GM12878 (cell line): ENCODE measurements around the gene JTB. TPM values are rescaled to one million over a fixed set of nuclear protein-coding genes. Genes with fewer than 3 reads are reported as not detected.

Source experiments
- BCL11A ChIP-seq: IDR thresholded peaks from 2 replicates; pipeline ENCODE4 v1.6.1; 2011; ENCODE audit warnings: low read depth, low read length
- BRCA1 ChIP-seq: IDR thresholded peaks from 2 replicates; pipeline ENCODE4 v1.6.1; 2011; ENCODE audit warnings: low read depth, low read length, improper control_type of control experiment
- CHD2 ChIP-seq: IDR thresholded peaks from 2 replicates; pipeline ENCODE4 v1.6.1; 2011; ENCODE audit warnings: low read depth, low read length, improper control_type of control experiment, borderline replicate concordance
- ETV6 ChIP-seq, 2 experiments: fragments of 450-650 bp in 1 of 2; IDR thresholded peaks in 1 of 2; conservative IDR thresholded peaks in 1 of 2; 2 replicates each; pipeline ENCODE4 v1.6.1; 2014; ENCODE audit warnings: antibody characterized with exemption in 1 of 2, borderline replicate concordance in 1 of 2, low read depth in 1 of 2, mild to moderate bottlenecking in 1 of 2, moderate library complexity in 1 of 2
- FOXK2 ChIP-seq: fragments of 450-650 bp; IDR thresholded peaks from 2 replicates; pipeline ENCODE4 v1.6.1; 2017; ENCODE audit warnings: mild to moderate bottlenecking, moderate library complexity
- HCFC1 ChIP-seq: fragments of 150-350 bp; IDR thresholded peaks from 2 replicates; pipeline ENCODE4 v1.6.1; 2014; ENCODE audit warnings: low read length
- JUND ChIP-seq: IDR thresholded peaks from 2 replicates; pipeline ENCODE4 v1.6.1; 2012; ENCODE audit warnings: low read depth, mild to moderate bottlenecking, low read length, improper control_type of control experiment, moderate library complexity
- MTA2 ChIP-seq: fragments of 450-650 bp; IDR thresholded peaks from 2 replicates; pipeline ENCODE4 v1.6.1; 2016; ENCODE audit warnings: low read depth, mild to moderate bottlenecking, moderate library complexity
- NFXL1 ChIP-seq: fragments of 450-650 bp; IDR thresholded peaks from 2 replicates; pipeline ENCODE4 v1.6.1; 2017; ENCODE audit warnings: antibody characterized with exemption, mild to moderate bottlenecking, borderline replicate concordance
- NR2C1 ChIP-seq: fragments of 450-650 bp; IDR thresholded peaks from 2 replicates; pipeline ENCODE4 v1.6.1; 2017; ENCODE audit warnings: antibody characterized with exemption, mild to moderate bottlenecking, moderate library complexity
- NR2C2 ChIP-seq: IDR thresholded peaks from 2 replicates; pipeline ENCODE4 v1.6.1; 2011; ENCODE audit warnings: borderline replicate concordance, low read depth; ENCODE audit not compliant: control insufficient read depth, insufficient read length
- NRF1 ChIP-seq: conservative IDR thresholded peaks from 2 replicates; pipeline ENCODE4 v1.6.1; 2011; ENCODE audit warnings: mild to moderate bottlenecking, low read depth, low read length, improper control_type of control experiment
- POLR2A ChIP-seq: IDR thresholded peaks from 2 replicates; pipeline ENCODE4 v1.6.1; 2011; ENCODE audit warnings: low read depth, mild to moderate bottlenecking, low read length
- RB1 ChIP-seq: fragments of 450-650 bp; formaldehyde crosslinking; IDR thresholded peaks from 2 replicates; pipeline ENCODE4 v1.6.1; 2017; ENCODE audit warnings: mild to moderate bottlenecking, borderline replicate concordance
- SMARCA5 ChIP-seq: fragments of 450-650 bp; IDR thresholded peaks from 2 replicates; pipeline ENCODE4 v1.6.1; 2017; ENCODE audit warnings: mild to moderate bottlenecking
- SMC3 ChIP-seq: IDR thresholded peaks from 2 replicates; pipeline ENCODE4 v1.6.1; 2011; ENCODE audit warnings: low read length, improper control_type of control experiment, borderline replicate concordance
- STAT3 ChIP-seq: IDR thresholded peaks from 2 replicates; pipeline ENCODE4 v1.6.1; 2011; ENCODE audit warnings: low read depth, low read length, improper control_type of control experiment
- SUZ12 ChIP-seq: fragments of 200-600 bp; sonication (generic); IDR thresholded peaks from one replicate; pipeline ENCODE4 v1.6.1; 2018; ENCODE audit warnings: antibody characterized with exemption, mild to moderate bottlenecking; ENCODE audit not compliant: unreplicated experiment
- TCF12 ChIP-seq: IDR thresholded peaks from 2 replicates; pipeline ENCODE4 v1.6.1; 2011; ENCODE audit warnings: low read depth, mild to moderate bottlenecking, low read length
- YY1 ChIP-seq: IDR thresholded peaks from 2 replicates; pipeline ENCODE4 v1.6.1; 2011; ENCODE audit warnings: low read depth, mild to moderate bottlenecking, low read length
- ZNF217 ChIP-seq: fragments of 450-650 bp; IDR thresholded peaks from 2 replicates; pipeline ENCODE4 v1.6.1; 2017; ENCODE audit warnings: antibody characterized with exemption, mild to moderate bottlenecking
- ZNF384 ChIP-seq: IDR thresholded peaks from 2 replicates; pipeline ENCODE4 v1.6.1; 2012; ENCODE audit warnings: low read depth, mild to moderate bottlenecking, low read length, improper control_type of control experiment, borderline replicate concordance
- ZSCAN29 ChIP-seq: fragments of 450-650 bp; IDR thresholded peaks from 2 replicates; pipeline ENCODE4 v1.6.1; 2017; ENCODE audit warnings: mild to moderate bottlenecking, moderate library complexity
- polyA plus RNA-seq, 11 experiments: library from polyadenylated mRNA; depleted of rRNA in 4 of 11; unstranded in 6 of 11; stranded (reverse) in 5 of 11; fragments of >200 nt; fragmentation: Nextera tagmentation in 4 of 11; fragmentation: Illumina TruSeq in 1 of 11; extraction: Ambion mirVana in 4 of 11; extraction: Trizol in 1 of 11; gene quantifications; 1 replicate in 1 of 11; 2 replicates in 10 of 11; pipeline versions ENCODE4 v1.2.1 to v1.2.3, GENCODE V29; 2011 to 2016; ENCODE audit warnings: inconsistent platforms in 2 of 11, missing spikeins in 2 of 11, low read depth in 1 of 11
- total RNA-seq, 4 experiments: library from RNA; depleted of rRNA in 3 of 4; stranded (reverse); fragments of >200 nt in 3 of 4; fragmentation: Illumina TruSeq in 1 of 4; extraction: Trizol in 1 of 4; gene quantifications; 2 replicates each; pipeline versions ENCODE4 v1.2.1 to v1.2.3, GENCODE V29; 2013 to 2021
- TF ChIP-seq, protein P1 (sequence below): fragments of 450-650 bp; IDR thresholded peaks from 2 replicates; pipeline ENCODE4 v1.6.1; 2018; ENCODE audit warnings: borderline replicate concordance, mild to moderate bottlenecking; ENCODE audit not compliant: partially characterized antibody
- TF ChIP-seq, protein P2 (sequence below): IDR thresholded peaks from 2 replicates; pipeline ENCODE4 v1.6.1; 2011; ENCODE audit warnings: borderline replicate concordance, low read depth, mild to moderate bottlenecking, moderate library complexity, low read length; ENCODE audit not compliant: insufficient read depth, poor library complexity, severe bottlenecking
- TF ChIP-seq, protein P3 (sequence below): fragments of 450-650 bp; IDR thresholded peaks from 2 replicates; pipeline ENCODE4 v1.6.1; 2017; ENCODE audit warnings: low read depth, mild to moderate bottlenecking, moderate library complexity

The JTB gene
- total and polyA plus RNA-seq, 10 of the 15 experiments (the other 5 are each of a cell fraction or from before 2014, with no cell fraction given), result 25.0 to 298 (median 155) TPM

DNA sequence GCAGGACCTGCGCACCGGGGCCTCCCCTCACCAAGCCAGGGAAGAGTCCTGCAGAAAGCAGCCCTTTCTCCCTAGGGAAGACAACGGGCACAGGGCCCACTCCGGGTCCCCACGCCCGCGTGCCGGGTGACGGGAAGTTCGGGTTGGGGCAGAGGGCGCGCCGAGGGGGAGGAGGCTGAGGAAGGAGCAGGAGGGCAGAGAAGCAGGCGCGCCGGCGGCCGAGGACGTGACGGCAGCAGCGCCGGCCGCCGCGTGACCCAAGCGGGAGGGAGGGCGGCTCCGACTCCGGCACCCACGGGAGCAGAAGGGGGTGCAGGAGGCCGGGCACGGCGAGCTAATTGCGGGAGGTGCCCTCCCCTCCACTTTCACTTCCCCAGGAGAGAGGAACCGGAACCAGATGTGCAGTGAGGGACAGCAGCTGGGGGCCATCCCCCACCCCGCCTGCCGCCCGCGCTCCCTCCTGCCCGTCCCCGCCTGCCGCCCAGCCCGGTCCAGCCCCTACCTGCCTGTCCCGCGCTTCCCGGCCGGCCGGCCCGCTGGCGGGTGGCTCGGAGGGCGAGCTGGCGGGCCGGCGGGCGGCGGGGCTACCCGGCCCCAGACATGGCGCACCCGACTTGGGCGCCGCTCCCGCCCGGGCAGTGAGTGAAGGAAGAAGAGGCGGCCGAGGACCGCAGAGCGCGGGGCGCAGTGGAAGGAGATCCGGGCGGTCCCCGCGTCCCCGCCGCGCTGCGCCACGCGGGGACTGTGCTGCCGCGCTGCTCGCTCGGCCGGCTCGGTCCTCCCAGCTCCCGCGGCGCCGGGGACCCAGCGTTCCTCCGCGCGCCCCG is 31.5 kb downstream of the JTB start (continued):
- TF ChIP-seq RB1 (peak; percentile 49), BRCA1 (no peak), YY1 (peak; percentile 36; the same call in 1 of the 2 replicates), ZNF384 (no peak), NRF1 (no peak), BCL11A (peak; percentile 94), CHD2 (peak; percentile 57; the same call in 1 of the 2 replicates), ETV6 (conservative IDR thresholded peaks at IDR 0.05 in 1 of 2, IDR thresholded peaks at IDR 0.05 in 1 of 2; ENCODE audit: borderline replicate concordance in 1 of 2, low read depth in 1 of 2) (peak in 1 of 2 experiments; percentile 93; a peak in 2 of 4 replicates), POLR2A (peak; percentile 72), SMARCA5 (peak; percentile 88), ZSCAN29 (0 out of 2 replicates have a peak, but pooled peaks have one; percentile 33), SUZ12 (no peak), NR2C2 (no peak), TCF12 (peak; percentile 99), NFXL1 (0 out of 2 replicates have a peak, but pooled peaks have one; percentile 40), JUND (no peak), STAT3 (no peak), HCFC1 (no peak; the same call in 1 of the 2 replicates), NR2C1 (peak; percentile 58), MTA2 (peak; percentile 44; the same call in 1 of the 2 replicates), ZNF217 (peak; percentile 57), FOXK2 (no peak), SMC3 (0 out of 2 replicates have a peak, but pooled peaks have one; percentile 3)
- TF ChIP-seq, protein P1, sequence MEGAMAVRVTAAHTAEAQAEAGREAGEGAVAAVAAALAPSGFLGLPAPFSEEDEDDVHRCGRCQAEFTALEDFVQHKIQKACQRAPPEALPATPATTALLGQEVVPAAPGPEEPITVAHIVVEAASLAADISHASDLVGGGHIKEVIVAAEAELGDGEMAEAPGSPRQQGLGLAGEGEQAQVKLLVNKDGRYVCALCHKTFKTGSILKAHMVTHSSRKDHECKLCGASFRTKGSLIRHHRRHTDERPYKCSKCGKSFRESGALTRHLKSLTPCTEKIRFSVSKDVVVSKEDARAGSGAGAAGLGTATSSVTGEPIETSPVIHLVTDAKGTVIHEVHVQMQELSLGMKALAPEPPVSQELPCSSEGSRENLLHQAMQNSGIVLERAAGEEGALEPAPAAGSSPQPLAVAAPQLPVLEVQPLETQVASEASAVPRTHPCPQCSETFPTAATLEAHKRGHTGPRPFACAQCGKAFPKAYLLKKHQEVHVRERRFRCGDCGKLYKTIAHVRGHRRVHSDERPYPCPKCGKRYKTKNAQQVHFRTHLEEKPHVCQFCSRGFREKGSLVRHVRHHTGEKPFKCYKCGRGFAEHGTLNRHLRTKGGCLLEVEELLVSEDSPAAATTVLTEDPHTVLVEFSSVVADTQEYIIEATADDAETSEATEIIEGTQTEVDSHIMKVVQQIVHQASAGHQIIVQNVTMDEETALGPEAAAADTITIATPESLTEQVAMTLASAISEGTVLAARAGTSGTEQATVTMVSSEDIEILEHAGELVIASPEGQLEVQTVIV, result no peak
- TF ChIP-seq, protein P2, sequence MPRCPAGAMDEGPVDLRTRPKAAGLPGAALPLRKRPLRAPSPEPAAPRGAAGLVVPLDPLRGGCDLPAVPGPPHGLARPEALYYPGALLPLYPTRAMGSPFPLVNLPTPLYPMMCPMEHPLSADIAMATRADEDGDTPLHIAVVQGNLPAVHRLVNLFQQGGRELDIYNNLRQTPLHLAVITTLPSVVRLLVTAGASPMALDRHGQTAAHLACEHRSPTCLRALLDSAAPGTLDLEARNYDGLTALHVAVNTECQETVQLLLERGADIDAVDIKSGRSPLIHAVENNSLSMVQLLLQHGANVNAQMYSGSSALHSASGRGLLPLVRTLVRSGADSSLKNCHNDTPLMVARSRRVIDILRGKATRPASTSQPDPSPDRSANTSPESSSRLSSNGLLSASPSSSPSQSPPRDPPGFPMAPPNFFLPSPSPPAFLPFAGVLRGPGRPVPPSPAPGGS, result peak; percentile 80
- TF ChIP-seq, protein P3, sequence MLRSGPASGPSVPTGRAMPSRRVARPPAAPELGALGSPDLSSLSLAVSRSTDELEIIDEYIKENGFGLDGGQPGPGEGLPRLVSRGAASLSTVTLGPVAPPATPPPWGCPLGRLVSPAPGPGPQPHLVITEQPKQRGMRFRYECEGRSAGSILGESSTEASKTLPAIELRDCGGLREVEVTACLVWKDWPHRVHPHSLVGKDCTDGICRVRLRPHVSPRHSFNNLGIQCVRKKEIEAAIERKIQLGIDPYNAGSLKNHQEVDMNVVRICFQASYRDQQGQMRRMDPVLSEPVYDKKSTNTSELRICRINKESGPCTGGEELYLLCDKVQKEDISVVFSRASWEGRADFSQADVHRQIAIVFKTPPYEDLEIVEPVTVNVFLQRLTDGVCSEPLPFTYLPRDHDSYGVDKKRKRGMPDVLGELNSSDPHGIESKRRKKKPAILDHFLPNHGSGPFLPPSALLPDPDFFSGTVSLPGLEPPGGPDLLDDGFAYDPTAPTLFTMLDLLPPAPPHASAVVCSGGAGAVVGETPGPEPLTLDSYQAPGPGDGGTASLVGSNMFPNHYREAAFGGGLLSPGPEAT, result peak; percentile 69
